ENCODE measurements around the gene ELMO1. TPM values are rescaled to one million over a fixed set of nuclear protein-coding genes. Genes with fewer than 3 reads are reported as not detected.

Gene ELMO1
- total RNA-seq, 1 donor from 2014 or later, result 29.4 TPM

DNA sequence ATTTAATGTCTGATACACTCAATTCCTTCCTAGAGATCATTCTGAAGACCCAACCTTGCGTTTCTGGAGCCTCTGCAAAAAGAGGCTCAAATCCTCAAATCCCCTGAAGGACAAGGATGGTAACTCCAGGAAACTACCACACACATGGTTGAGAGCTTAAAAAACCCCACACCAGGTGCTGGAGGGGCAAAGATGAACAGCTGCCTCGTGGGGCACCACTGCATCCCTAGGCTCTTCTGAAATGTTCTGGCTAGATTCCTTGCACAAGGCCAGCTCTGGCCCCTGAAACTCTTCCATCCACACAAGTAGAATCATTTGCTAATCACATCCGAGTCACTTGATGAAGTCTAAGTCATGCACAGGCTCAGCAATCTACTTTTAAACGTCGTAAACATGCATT is 286.6 kb downstream of the ELMO1 start:
- Mint-ChIP-seq H3K27ac (no peak overlapping the region), H3K27me3 (no peaks in the 10 kb centered on the region), H3K9me3 (no peaks in the 10 kb centered on the region), H3K4me3 (no peak overlapping the region), H3K36me3 (no peaks in the 10 kb centered on the region), H3K4me1 (ENCODE audit: unreplicated experiment) (no peaks in the 10 kb centered on the region)
- no peak for DNase-seq (ENCODE audit: extremely low spot score, unreplicated experiment)
- TF ChIP-seq CTCF (conservative IDR thresholded peaks at IDR 0.05), result no peak

DNA sequence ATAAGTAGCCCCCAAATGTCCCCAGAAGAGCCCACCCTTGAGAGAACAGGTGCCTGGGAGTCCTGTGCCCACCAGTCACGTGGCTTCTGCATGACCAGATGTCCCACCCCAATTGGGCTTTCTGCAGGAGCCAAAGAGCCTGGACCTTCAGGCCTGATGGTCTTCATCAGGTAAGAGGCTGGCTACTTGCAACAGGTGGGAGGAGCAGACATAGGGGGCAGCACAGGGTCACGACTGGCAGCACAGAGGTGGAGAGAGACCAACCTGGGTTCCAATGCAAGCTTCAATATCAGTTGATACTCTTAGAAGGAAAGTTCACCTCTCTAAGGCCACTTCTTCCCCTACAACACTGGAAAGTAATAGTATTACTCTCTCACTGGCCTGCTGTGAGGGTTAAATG is 288.0 kb downstream of the ELMO1 start:
- Mint-ChIP-seq H3K4me1 (ENCODE audit: unreplicated experiment) (no peaks in the 10 kb centered on the region), H3K27me3 (no peaks in the 10 kb centered on the region), H3K4me3 (no peak overlapping the region), H3K27ac (no peak overlapping the region), H3K36me3 (no peaks in the 10 kb centered on the region), H3K9me3 (peaks cover 3% of the 10 kb centered on the region)
- TF ChIP-seq CTCF (conservative IDR thresholded peaks at IDR 0.05), result no peak
- DNase-seq (ENCODE audit: extremely low spot score, unreplicated experiment), result no peak

DNA sequence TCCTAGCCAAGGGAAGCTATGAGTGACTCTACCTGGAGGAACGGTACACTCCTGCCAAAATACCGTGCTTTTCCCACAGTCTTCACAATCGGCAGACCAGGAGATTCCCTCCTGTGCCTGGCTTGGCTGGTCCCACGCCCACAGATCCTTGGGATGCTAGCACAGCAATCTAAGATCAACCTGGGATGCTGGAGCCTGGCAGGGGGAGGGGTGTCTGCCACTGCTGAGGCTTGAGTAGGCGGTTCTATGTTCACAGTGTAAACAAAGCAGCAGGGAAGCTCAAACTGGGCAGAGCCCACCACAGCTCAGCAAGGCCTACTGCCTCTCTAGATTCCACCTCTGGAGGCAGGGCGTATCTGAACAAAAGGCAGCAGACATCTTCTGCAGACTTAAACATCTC is 295.3 kb downstream of the ELMO1 start:
- TF ChIP-seq CTCF (conservative IDR thresholded peaks at IDR 0.05), result no peak
- no peaks in the 10 kb centered on the region for H3K36me3 Mint-ChIP-seq
- H3K9me3 Mint-ChIP-seq, result peaks cover 4% of the 10 kb centered on the region
- H3K27me3 Mint-ChIP-seq, result no peaks in the 10 kb centered on the region
- no peak for DNase-seq (ENCODE audit: extremely low spot score, unreplicated experiment)
- H3K4me3 Mint-ChIP-seq, result no peak overlapping the region
- no peaks in the 10 kb centered on the region for H3K4me1 Mint-ChIP-seq (ENCODE audit: unreplicated experiment)
- no peak overlapping the region for H3K27ac Mint-ChIP-seq

DNA sequence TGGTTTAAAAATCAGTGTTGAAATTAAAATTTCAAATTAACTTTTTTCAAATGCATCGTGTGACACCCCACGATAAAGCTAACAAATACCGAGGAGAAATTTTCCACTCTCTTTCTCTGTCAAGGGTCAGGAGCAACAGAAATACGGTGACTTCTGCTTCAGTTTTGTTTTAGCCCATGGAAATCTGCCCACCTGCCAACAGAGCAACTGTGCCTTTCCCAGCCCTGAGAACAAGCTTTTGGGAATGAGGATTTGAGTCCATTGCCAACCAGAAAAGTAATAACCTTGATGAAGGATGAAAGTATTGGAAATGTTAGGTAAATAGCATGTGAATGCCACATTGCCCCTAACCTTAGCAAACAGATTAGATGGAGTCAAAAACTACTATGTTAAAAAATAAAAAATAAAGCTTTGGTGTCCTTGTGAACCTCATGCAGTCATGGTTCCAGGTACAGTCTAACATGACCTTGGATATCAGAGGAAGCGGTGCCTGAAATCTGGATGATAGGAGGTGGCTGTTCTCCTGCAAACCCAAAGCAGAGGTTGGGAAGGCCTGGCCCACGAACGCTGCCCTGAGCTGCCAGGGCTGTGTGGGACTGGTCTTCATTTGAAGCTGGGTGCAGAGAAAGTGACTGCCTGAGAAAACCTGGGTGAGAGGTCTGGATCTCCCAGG is 296.8 kb downstream of the ELMO1 start:
- no peaks in the 10 kb centered on the region for H3K36me3 Mint-ChIP-seq
- H3K4me1 Mint-ChIP-seq (ENCODE audit: unreplicated experiment), result no peaks in the 10 kb centered on the region
- no peak for TF ChIP-seq CTCF (conservative IDR thresholded peaks at IDR 0.05)
- no peak overlapping the region for H3K27ac Mint-ChIP-seq
- peaks cover 4% of the 10 kb centered on the region for H3K9me3 Mint-ChIP-seq
- no peak overlapping the region for H3K4me3 Mint-ChIP-seq
- no peaks in the 10 kb centered on the region for H3K27me3 Mint-ChIP-seq
- no peak for DNase-seq (ENCODE audit: extremely low spot score, unreplicated experiment)

DNA sequence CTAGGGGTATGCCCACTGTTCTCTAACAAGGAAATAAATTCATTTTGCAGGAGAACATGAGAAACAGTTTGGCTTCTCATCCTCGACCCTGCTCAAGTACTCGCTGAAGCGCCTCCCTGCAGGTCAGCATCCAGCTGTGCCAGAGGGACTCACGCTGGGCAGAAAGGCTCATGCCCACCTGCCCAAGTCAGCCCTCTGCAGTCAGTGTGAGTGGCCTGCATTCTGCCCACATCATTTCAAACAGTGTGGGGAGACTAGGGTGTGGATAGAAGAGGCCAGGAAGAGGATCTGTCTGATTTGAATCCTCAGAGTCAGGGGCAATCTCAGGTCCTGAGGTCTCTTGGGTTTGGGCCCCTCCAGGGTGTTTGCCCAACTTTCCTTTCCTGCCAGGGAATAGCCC is 297.8 kb downstream of the ELMO1 start:
- Mint-ChIP-seq H3K4me3 (no peak overlapping the region), H3K9me3 (peaks cover 3% of the 10 kb centered on the region), H3K27ac (no peak overlapping the region), H3K36me3 (no peaks in the 10 kb centered on the region), H3K27me3 (no peaks in the 10 kb centered on the region), H3K4me1 (ENCODE audit: unreplicated experiment) (no peaks in the 10 kb centered on the region)
- no peak for DNase-seq (ENCODE audit: extremely low spot score, unreplicated experiment)
- no peak for TF ChIP-seq CTCF (conservative IDR thresholded peaks at IDR 0.05)

- Mint-ChIP-seq H3K27ac (no peak overlapping the region), H3K4me1 (ENCODE audit: unreplicated experiment) (no peaks in the 10 kb centered on the region), H3K36me3 (no peaks in the 10 kb centered on the region), H3K27me3 (no peaks in the 10 kb centered on the region), H3K9me3 (no peaks in the 10 kb centered on the region), H3K4me3 (no peak overlapping the region)
- no peak for TF ChIP-seq CTCF (conservative IDR thresholded peaks at IDR 0.05)
- no peak for DNase-seq (ENCODE audit: extremely low spot score, unreplicated experiment)
Measured at GRCh38 chr7:37150180-37150579, 298.5 kb downstream of the ELMO1 start.

All from type B pancreatic cell (in vitro differentiated cells).